Endothelial cell (in vitro differentiated cells): ENCODE results near the gene MB. TPM values are rescaled to one million over a fixed set of nuclear protein-coding genes. Genes with fewer than 3 reads are reported as not detected.

Experiments used
- DNase-seq: peaks from one replicate; pipeline ENCODE4 v3.0.0; 2021; ENCODE audit warnings: low spot score
- H3K27ac Mint-ChIP-seq: one replicate; pipeline ENCODE4 v1.8.0; 2021; ENCODE audit warnings: mixed read lengths, inconsistent platforms; ENCODE audit not compliant: unreplicated experiment
- H3K27me3 Mint-ChIP-seq: one replicate; pipeline ENCODE4 v1.8.0; 2021; ENCODE audit warnings: mild to moderate bottlenecking, moderate library complexity, mixed read lengths, inconsistent platforms; ENCODE audit not compliant: unreplicated experiment
- H3K36me3 Mint-ChIP-seq: one replicate; pipeline ENCODE4 v1.8.0; 2021; ENCODE audit warnings: mild to moderate bottlenecking, low read depth, mixed read lengths, inconsistent platforms; ENCODE audit not compliant: unreplicated experiment
- H3K4me1 Mint-ChIP-seq: one replicate; pipeline ENCODE4 v1.8.0; 2021; ENCODE audit warnings: mild to moderate bottlenecking, mixed read lengths, inconsistent platforms; ENCODE audit not compliant: unreplicated experiment
- H3K4me3 Mint-ChIP-seq: one replicate; pipeline ENCODE4 v1.8.0; 2021; ENCODE audit warnings: mild to moderate bottlenecking, mixed read lengths, inconsistent platforms; ENCODE audit not compliant: unreplicated experiment
- H3K9me3 Mint-ChIP-seq: one replicate; pipeline ENCODE4 v1.8.0; 2021; ENCODE audit warnings: mixed read lengths, inconsistent platforms; ENCODE audit not compliant: unreplicated experiment
- CTCF ChIP-seq: fragments of 200-600 bp; sonication (generic); IDR thresholded peaks from one replicate; pipeline ENCODE4 v1.5.0; 2021; ENCODE audit warnings: antibody characterized with exemption; ENCODE audit not compliant: unreplicated experiment
- total RNA-seq: library from RNA; stranded (reverse); fragmentation: NEBNext Ultra II Directional; extraction: Animal tissue kit (Norgen Biotek cat#: 25700); gene quantifications from one replicate; pipeline ENCODE4 v1.2.1, GENCODE V29; 2021; ENCODE audit not compliant: unreplicated experiment

Gene MB
- total RNA-seq, 1 donor from 2014 or later = not detected

- peaks cover 3% of the 10 kb centered on the region for H3K27me3 Mint-ChIP-seq
- no peak overlapping the region for H3K27ac Mint-ChIP-seq
- H3K36me3 Mint-ChIP-seq = peaks cover 3% of the 10 kb centered on the region
- H3K9me3 Mint-ChIP-seq = no peaks in the 10 kb centered on the region
- no peak for TF ChIP-seq CTCF
- no peaks in the 10 kb centered on the region for H3K4me1 Mint-ChIP-seq
- no peak for DNase-seq
- no peak overlapping the region for H3K4me3 Mint-ChIP-seq
Measured at GRCh38 chr22:35641494-35642120, 24.5 kb upstream of the MB start.

- DNase-seq = no peak
- H3K27me3 Mint-ChIP-seq = peaks cover 8% of the 10 kb centered on the region
- H3K4me3 Mint-ChIP-seq = no peak overlapping the region
- H3K4me1 Mint-ChIP-seq = peaks cover 7% of the 10 kb centered on the region
- H3K36me3 Mint-ChIP-seq = peaks cover 3% of the 10 kb centered on the region
- no peaks in the 10 kb centered on the region for H3K9me3 Mint-ChIP-seq
- H3K27ac Mint-ChIP-seq = no peak overlapping the region
- TF ChIP-seq CTCF = no peak
Measured at GRCh38 chr22:35638410-35638809, 21.3 kb upstream of the MB start.

DNA sequence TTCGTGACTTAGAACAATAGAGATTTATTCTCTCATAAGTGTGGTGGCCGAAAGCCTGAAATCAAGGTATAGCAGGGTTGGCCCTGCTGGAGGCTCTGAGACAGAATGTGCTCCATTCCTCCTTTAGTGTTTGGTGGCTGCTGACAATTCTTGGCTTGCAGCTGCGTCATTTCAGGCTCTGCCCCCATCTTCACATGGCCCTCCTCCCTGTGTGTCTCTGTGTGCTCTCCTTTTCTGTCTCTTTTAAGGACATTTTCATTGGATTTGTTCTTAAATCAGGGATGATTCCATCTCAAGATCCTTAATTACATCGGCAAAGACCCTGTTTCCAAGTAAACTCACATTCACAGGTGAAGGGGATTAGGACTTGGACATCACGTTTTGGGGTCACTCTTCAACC lies 20.9 kb upstream of the MB start:
- no peak for TF ChIP-seq CTCF
- Mint-ChIP-seq H3K9me3 (no peaks in the 10 kb centered on the region), H3K27ac (no peak overlapping the region), H3K27me3 (peaks cover 11% of the 10 kb centered on the region), H3K36me3 (peaks cover 3% of the 10 kb centered on the region), H3K4me3 (no peak overlapping the region), H3K4me1 (peaks cover 11% of the 10 kb centered on the region)
- no peak for DNase-seq

GRCh38 chr22:35637254-35637653 lies 20.1 kb upstream of the MB start:
- Mint-ChIP-seq H3K4me1 (peaks cover 14% of the 10 kb centered on the region), H3K4me3 (no peak overlapping the region), H3K27me3 (peaks cover 11% of the 10 kb centered on the region), H3K36me3 (peaks cover 3% of the 10 kb centered on the region), H3K9me3 (no peaks in the 10 kb centered on the region), H3K27ac (no peak overlapping the region)
- DNase-seq = no peak
- TF ChIP-seq CTCF = no peak

GRCh38 chr22:35634943-35635540 lies 17.9 kb upstream of the MB start:
- H3K9me3 Mint-ChIP-seq = no peaks in the 10 kb centered on the region
- H3K4me3 Mint-ChIP-seq = no peak overlapping the region
- H3K27me3 Mint-ChIP-seq = peaks cover 9% of the 10 kb centered on the region
- no peak overlapping the region for H3K27ac Mint-ChIP-seq
- no peak for TF ChIP-seq CTCF
- no peak for DNase-seq
- peaks cover 17% of the 10 kb centered on the region for H3K4me1 Mint-ChIP-seq
- peaks cover 3% of the 10 kb centered on the region for H3K36me3 Mint-ChIP-seq
